Osteoblast (primary cell): ENCODE data around the gene P2RY12. TPM values are rescaled to one million over a fixed set of nuclear protein-coding genes. Genes with fewer than 3 reads are reported as not detected.

Experiments used
- DNase-seq: peaks from one replicate; pipeline ENCODE4 v3.0.0; 2011; ENCODE audit warnings: low spot score, mixed read lengths; ENCODE audit not compliant: insufficient read length; ENCODE audit errors: missing footprints
- H2AFZ ChIP-seq: 2 replicates; pipeline ENCODE4 v1.6.0; 2011; ENCODE audit warnings: mild to moderate bottlenecking, low read length
- H3K27ac ChIP-seq: 2 replicates; pipeline ENCODE4 v1.5.1; 2011; ENCODE audit warnings: mild to moderate bottlenecking, low read depth, low read length, moderate library complexity
- H3K27me3 ChIP-seq: 2 replicates; pipeline ENCODE4 v1.6.0; 2012; ENCODE audit warnings: mild to moderate bottlenecking, control low read depth, inconsistent platforms, low read length, moderate library complexity; ENCODE audit not compliant: insufficient read depth
- H3K36me3 ChIP-seq: 2 replicates; pipeline ENCODE4 v1.5.1; 2011; ENCODE audit warnings: mild to moderate bottlenecking, low read length, control low read depth, moderate library complexity; ENCODE audit not compliant: insufficient read depth
- H3K4me1 ChIP-seq: 2 replicates; pipeline ENCODE4 v1.5.1; 2011; ENCODE audit warnings: mild to moderate bottlenecking, low read length, control low read depth, moderate library complexity; ENCODE audit not compliant: insufficient read depth
- H3K4me2 ChIP-seq: 2 replicates; pipeline ENCODE4 v1.6.0; 2011; ENCODE audit warnings: mild to moderate bottlenecking, low read length; ENCODE audit not compliant: insufficient read depth
- H3K4me3 ChIP-seq: fragments of 200-600 bp; sonication (generic); 3 replicates; pipeline ENCODE4 v1.5.1; 2012; ENCODE audit warnings: mild to moderate bottlenecking, low read length, inconsistent platforms; ENCODE audit not compliant: insufficient read depth
- H3K79me2 ChIP-seq: 2 replicates; pipeline ENCODE4 v1.6.0; 2012; ENCODE audit warnings: mild to moderate bottlenecking, low read length, control low read depth, inconsistent platforms; ENCODE audit not compliant: insufficient read depth
- H3K9me3 ChIP-seq: 2 replicates; pipeline ENCODE4 v1.5.1; 2011; ENCODE audit warnings: low read depth, low read length, control low read depth
- H4K20me1 ChIP-seq: 2 replicates; pipeline ENCODE4 v1.6.0; 2012; ENCODE audit warnings: mild to moderate bottlenecking, low read length, control low read depth; ENCODE audit not compliant: insufficient read depth
- CTCF ChIP-seq: IDR thresholded peaks from 2 replicates; pipeline ENCODE4 v1.5.1; 2011; ENCODE audit warnings: mild to moderate bottlenecking, low read depth, low read length, moderate library complexity; ENCODE audit errors: extremely low read depth
- total RNA-seq: library from RNA; depleted of rRNA; stranded (reverse); fragments of >200 nt; gene quantifications from 2 replicates; pipeline ENCODE4 v1.2.3, GENCODE V29; 2012

The P2RY12 gene
- total RNA-seq, 1 donor: not detected

- no peaks in the 10 kb centered on the region for H3K36me3 ChIP-seq
- H3K4me1 ChIP-seq: peaks cover 28% of the 10 kb centered on the region
- H3K4me3 ChIP-seq: no peak overlapping the region
- no peak overlapping the region for H3K4me2 ChIP-seq
- H3K27ac ChIP-seq: no peak overlapping the region
- no peaks in the 10 kb centered on the region for H3K9me3 ChIP-seq
- no peaks in the 10 kb centered on the region for H4K20me1 ChIP-seq
- no peaks in the 10 kb centered on the region for H3K27me3 ChIP-seq
- no peak for TF ChIP-seq CTCF
- H3K79me2 ChIP-seq: no peaks in the 10 kb centered on the region
- DNase-seq: no peak
- H2AFZ ChIP-seq: no peak overlapping the region
Measured at GRCh38 chr3:151428386-151428785, 43.8 kb upstream of the P2RY12 start.

GRCh38 chr3:151426341-151426657 lies 41.7 kb upstream of the P2RY12 start:
- H3K4me3 ChIP-seq: no peak overlapping the region
- H2AFZ ChIP-seq: no peak overlapping the region
- peaks cover 13% of the 10 kb centered on the region for H3K4me1 ChIP-seq
- H3K9me3 ChIP-seq: no peaks in the 10 kb centered on the region
- H3K36me3 ChIP-seq: no peaks in the 10 kb centered on the region
- no peaks in the 10 kb centered on the region for H3K79me2 ChIP-seq
- no peak overlapping the region for H3K4me2 ChIP-seq
- peak; percentile 28 for TF ChIP-seq CTCF
- no peak for DNase-seq
- H3K27ac ChIP-seq: no peak overlapping the region
- H3K27me3 ChIP-seq: no peaks in the 10 kb centered on the region
- H4K20me1 ChIP-seq: no peaks in the 10 kb centered on the region

GRCh38 chr3:151425627-151426340 lies 41.2 kb upstream of the P2RY12 start:
- Histone ChIP-seq H4K20me1 (no peaks in the 10 kb centered on the region), H3K4me2 (no peak overlapping the region), H3K4me3 (no peak overlapping the region), H3K27me3 (no peaks in the 10 kb centered on the region), H3K9me3 (no peaks in the 10 kb centered on the region), H3K36me3 (no peaks in the 10 kb centered on the region), H3K79me2 (no peaks in the 10 kb centered on the region), H3K27ac (no peak overlapping the region), H3K4me1 (peaks cover 13% of the 10 kb centered on the region), H2AFZ (no peak overlapping the region)
- TF ChIP-seq CTCF: peak; percentile 54
- DNase-seq: no peak

GRCh38 chr3:151423091-151423490 lies 38.5 kb upstream of the P2RY12 start:
- TF ChIP-seq CTCF: no peak
- no peak overlapping the region for H3K27ac ChIP-seq
- no peak for DNase-seq
- no peaks in the 10 kb centered on the region for H3K36me3 ChIP-seq
- peaks cover 13% of the 10 kb centered on the region for H3K4me1 ChIP-seq
- H3K4me3 ChIP-seq: no peak overlapping the region
- H3K27me3 ChIP-seq: no peaks in the 10 kb centered on the region
- no peaks in the 10 kb centered on the region for H3K9me3 ChIP-seq
- no peak overlapping the region for H2AFZ ChIP-seq
- no peaks in the 10 kb centered on the region for H3K79me2 ChIP-seq
- H3K4me2 ChIP-seq: no peak overlapping the region
- no peaks in the 10 kb centered on the region for H4K20me1 ChIP-seq
